HepG2 (cell line): ENCODE data around the gene C19orf73. TPM values are rescaled to one million over a fixed set of nuclear protein-coding genes. Genes with fewer than 3 reads are reported as not detected.

Experiments used
- FOXA1 ChIP-seq, 2 experiments: fragments of 450-650 bp in 1 of 2; sonication (generic) in 1 of 2; formaldehyde crosslinking in 1 of 2; IDR thresholded peaks; 2 replicates each; pipeline versions ENCODE4 v1.4.0 to v1.6.1; 2016 to 2020; ENCODE audit warnings: missing genetic modification reagents in 1 of 2
- GATAD2A ChIP-seq: IDR thresholded peaks from 2 replicates; pipeline ENCODE4 v1.6.1; 2016
- KLF6 ChIP-seq: IDR thresholded peaks from 2 replicates; pipeline ENCODE4 v1.8.0; 2016; ENCODE audit warnings: missing biosample characterization, missing genetic modification reagents
- NCOA5 ChIP-seq: sonication (generic); formaldehyde crosslinking; IDR thresholded peaks from 2 replicates; pipeline ENCODE4 v1.4.0; 2020; ENCODE audit warnings: missing genetic modification reagents
- SIN3A ChIP-seq: IDR thresholded peaks from 2 replicates; pipeline ENCODE4 v1.6.1; 2011; ENCODE audit warnings: low read depth, mild to moderate bottlenecking, control low read depth, low read length, borderline replicate concordance
- ZSCAN29 ChIP-seq: sonication (generic); formaldehyde crosslinking; conservative IDR thresholded peaks from 2 replicates; pipeline ENCODE4 v1.4.0; 2020; ENCODE audit warnings: mild to moderate bottlenecking, missing genetic modification reagents
- polyA plus RNA-seq, 8 experiments: library from polyadenylated mRNA; depleted of rRNA in 3 of 8; stranded (reverse) in 7 of 8; unstranded in 1 of 8; fragments of >200 nt; fragmentation: Illumina TruSeq in 4 of 8; extraction: Trizol in 4 of 8; gene quantifications; 2 replicates each; pipeline versions ENCODE4 v1.2.1 to v1.2.3, GENCODE V29; 2011 to 2016; ENCODE audit warnings: low read depth in 4 of 8, missing spikeins in 1 of 8, mixed read lengths in 1 of 8; ENCODE audit not compliant: insufficient read depth in 1 of 8
- total RNA-seq, 5 experiments: library from RNA; depleted of rRNA; stranded (reverse); fragments of >200 nt; fragmentation: Illumina TruSeq; extraction: Trizol; gene quantifications; 2 replicates each; pipeline ENCODE4 v1.2.3, GENCODE V29; 2016; ENCODE audit warnings: low read depth in 1 of 5
- TF ChIP-seq, protein P1 (sequence below): sonication (generic); formaldehyde crosslinking; IDR thresholded peaks from 2 replicates; pipeline ENCODE4 v1.9.0; 2021; ENCODE audit warnings: missing genetic modification reagents, borderline replicate concordance
- TF ChIP-seq, protein P2 (sequence below): IDR thresholded peaks from 2 replicates; pipeline ENCODE4 v1.6.1; 2012; ENCODE audit warnings: low read length, improper control_type of control experiment
- TF ChIP-seq, protein P3 (sequence below), 2 experiments: sonication (generic) in 1 of 2; formaldehyde crosslinking in 1 of 2; IDR thresholded peaks; 2 replicates each; pipeline versions ENCODE4 v1.4.0 to v1.6.1; 2016 to 2020; ENCODE audit warnings: borderline replicate concordance in 1 of 2, low read depth in 1 of 2, mild to moderate bottlenecking in 1 of 2, missing genetic modification reagents in 1 of 2
- TF ChIP-seq, protein P4 (sequence below): sonication (generic); formaldehyde crosslinking; IDR thresholded peaks from 2 replicates; pipeline ENCODE4 v1.5.0; 2020; ENCODE audit warnings: mild to moderate bottlenecking, missing genetic modification reagents, moderate library complexity

Gene C19orf73
- total and polyA plus RNA-seq, 2 of the 13 experiments (the other 11 are each of a cell fraction or from before 2014, with no cell fraction given) = 1.4 to 1.5 TPM

DNA sequence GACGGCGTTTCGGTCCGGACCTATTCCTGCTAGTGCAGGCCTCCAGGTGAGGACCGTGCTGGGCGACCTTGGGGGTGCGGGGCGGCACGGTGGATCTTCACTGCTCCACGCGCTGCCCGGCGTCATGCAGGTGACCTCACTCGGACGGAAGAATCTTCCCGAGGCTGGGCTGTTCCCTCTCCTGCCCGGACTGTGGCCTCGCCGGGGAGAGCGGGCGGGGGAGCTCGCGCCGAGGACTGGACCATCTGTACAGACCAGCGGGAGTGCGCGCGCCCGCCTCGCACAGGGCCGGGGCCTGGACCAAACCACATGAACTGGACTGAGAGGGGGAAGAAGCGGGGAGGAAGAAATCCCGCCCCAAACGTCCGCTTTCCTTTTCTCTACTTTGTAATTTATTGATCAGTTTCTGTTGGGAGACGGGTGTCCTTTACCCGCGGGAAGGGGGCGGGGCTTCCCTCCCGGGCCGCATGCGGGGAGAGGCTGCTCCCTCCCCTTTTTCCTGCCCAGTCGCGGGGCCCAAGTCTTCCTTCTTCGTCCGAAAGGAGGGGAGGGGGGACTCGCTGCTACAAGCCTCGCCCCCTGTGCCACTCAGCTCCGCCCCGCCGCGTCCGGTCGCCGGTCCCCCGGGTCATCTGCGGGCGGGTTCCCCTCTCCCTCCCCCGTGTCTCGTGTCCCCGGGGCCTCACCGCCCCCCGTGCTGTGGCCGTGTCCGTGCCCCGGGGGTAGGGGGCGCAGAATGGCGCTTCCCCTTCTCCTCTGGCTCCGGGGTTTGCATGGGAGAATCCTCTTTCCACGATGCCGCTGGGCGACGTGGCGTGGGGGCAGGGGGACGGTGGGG, 31.4 kb upstream of the C19orf73 start (continued):
- TF ChIP-seq, protein P1, sequence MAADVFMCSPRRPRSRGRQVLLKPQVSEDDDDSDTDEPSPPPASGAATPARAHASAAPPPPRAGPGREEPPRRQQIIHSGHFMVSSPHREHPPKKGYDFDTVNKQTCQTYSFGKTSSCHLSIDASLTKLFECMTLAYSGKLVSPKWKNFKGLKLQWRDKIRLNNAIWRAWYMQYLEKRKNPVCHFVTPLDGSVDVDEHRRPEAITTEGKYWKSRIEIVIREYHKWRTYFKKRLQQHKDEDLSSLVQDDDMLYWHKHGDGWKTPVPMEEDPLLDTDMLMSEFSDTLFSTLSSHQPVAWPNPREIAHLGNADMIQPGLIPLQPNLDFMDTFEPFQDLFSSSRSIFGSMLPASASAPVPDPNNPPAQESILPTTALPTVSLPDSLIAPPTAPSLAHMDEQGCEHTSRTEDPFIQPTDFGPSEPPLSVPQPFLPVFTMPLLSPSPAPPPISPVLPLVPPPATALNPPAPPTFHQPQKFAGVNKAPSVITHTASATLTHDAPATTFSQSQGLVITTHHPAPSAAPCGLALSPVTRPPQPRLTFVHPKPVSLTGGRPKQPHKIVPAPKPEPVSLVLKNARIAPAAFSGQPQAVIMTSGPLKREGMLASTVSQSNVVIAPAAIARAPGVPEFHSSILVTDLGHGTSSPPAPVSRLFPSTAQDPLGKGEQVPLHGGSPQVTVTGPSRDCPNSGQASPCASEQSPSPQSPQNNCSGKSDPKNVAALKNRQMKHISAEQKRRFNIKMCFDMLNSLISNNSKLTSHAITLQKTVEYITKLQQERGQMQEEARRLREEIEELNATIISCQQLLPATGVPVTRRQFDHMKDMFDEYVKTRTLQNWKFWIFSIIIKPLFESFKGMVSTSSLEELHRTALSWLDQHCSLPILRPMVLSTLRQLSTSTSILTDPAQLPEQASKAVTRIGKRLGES (CRISPR knock-in tag) = no peak
- TF ChIP-seq, protein P2, sequence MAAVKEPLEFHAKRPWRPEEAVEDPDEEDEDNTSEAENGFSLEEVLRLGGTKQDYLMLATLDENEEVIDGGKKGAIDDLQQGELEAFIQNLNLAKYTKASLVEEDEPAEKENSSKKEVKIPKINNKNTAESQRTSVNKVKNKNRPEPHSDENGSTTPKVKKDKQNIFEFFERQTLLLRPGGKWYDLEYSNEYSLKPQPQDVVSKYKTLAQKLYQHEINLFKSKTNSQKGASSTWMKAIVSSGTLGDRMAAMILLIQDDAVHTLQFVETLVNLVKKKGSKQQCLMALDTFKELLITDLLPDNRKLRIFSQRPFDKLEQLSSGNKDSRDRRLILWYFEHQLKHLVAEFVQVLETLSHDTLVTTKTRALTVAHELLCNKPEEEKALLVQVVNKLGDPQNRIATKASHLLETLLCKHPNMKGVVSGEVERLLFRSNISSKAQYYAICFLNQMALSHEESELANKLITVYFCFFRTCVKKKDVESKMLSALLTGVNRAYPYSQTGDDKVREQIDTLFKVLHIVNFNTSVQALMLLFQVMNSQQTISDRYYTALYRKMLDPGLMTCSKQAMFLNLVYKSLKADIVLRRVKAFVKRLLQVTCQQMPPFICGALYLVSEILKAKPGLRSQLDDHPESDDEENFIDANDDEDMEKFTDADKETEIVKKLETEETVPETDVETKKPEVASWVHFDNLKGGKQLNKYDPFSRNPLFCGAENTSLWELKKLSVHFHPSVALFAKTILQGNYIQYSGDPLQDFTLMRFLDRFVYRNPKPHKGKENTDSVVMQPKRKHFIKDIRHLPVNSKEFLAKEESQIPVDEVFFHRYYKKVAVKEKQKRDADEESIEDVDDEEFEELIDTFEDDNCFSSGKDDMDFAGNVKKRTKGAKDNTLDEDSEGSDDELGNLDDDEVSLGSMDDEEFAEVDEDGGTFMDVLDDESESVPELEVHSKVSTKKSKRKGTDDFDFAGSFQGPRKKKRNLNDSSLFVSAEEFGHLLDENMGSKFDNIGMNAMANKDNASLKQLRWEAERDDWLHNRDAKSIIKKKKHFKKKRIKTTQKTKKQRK = no peak
- TF ChIP-seq NCOA5 = no peak
- peak; percentile 84; the same call in 1 of the 2 replicates for TF ChIP-seq ZSCAN29 (CRISPR knock-in tag)
- TF ChIP-seq, protein P3, sequence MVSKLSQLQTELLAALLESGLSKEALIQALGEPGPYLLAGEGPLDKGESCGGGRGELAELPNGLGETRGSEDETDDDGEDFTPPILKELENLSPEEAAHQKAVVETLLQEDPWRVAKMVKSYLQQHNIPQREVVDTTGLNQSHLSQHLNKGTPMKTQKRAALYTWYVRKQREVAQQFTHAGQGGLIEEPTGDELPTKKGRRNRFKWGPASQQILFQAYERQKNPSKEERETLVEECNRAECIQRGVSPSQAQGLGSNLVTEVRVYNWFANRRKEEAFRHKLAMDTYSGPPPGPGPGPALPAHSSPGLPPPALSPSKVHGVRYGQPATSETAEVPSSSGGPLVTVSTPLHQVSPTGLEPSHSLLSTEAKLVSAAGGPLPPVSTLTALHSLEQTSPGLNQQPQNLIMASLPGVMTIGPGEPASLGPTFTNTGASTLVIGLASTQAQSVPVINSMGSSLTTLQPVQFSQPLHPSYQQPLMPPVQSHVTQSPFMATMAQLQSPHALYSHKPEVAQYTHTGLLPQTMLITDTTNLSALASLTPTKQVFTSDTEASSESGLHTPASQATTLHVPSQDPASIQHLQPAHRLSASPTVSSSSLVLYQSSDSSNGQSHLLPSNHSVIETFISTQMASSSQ (IDR thresholded peaks at IDR 0.05; ENCODE audit: low read depth) = no peak
- TF ChIP-seq, protein P3 (CRISPR knock-in tag; IDR thresholded peaks at IDR 0.05; ENCODE audit: borderline replicate concordance) = no peak
- peak; percentile 10; the same call in 1 of the 2 replicates for TF ChIP-seq GATAD2A (CRISPR knock-in tag)
- no peak for TF ChIP-seq KLF6 (CRISPR knock-in tag)
- 0 out of 2 replicates have a peak, but pooled peaks have one; percentile 24 for TF ChIP-seq SIN3A
- TF ChIP-seq, protein P4, sequence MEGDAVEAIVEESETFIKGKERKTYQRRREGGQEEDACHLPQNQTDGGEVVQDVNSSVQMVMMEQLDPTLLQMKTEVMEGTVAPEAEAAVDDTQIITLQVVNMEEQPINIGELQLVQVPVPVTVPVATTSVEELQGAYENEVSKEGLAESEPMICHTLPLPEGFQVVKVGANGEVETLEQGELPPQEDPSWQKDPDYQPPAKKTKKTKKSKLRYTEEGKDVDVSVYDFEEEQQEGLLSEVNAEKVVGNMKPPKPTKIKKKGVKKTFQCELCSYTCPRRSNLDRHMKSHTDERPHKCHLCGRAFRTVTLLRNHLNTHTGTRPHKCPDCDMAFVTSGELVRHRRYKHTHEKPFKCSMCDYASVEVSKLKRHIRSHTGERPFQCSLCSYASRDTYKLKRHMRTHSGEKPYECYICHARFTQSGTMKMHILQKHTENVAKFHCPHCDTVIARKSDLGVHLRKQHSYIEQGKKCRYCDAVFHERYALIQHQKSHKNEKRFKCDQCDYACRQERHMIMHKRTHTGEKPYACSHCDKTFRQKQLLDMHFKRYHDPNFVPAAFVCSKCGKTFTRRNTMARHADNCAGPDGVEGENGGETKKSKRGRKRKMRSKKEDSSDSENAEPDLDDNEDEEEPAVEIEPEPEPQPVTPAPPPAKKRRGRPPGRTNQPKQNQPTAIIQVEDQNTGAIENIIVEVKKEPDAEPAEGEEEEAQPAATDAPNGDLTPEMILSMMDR (CRISPR knock-in tag) = peak; percentile 15; the same call in 1 of the 2 replicates
- no peak for TF ChIP-seq FOXA1 (IDR thresholded peaks at IDR 0.05)
- no peak for TF ChIP-seq FOXA1 (CRISPR knock-in tag; IDR thresholded peaks at IDR 0.05)
